HCT116 (cell line): ENCODE data around the gene AP4M1. TPM values are rescaled to one million over a fixed set of nuclear protein-coding genes. Genes with fewer than 3 reads are reported as not detected.

Source experiments
- ATAC-seq: fragments of 200-7000 bp; cut with Tn5 transposase; 2 replicates; pipeline ENCODE4 v1.9.1; 2020; ENCODE audit warnings: mild to moderate bottlenecking, moderate library complexity
- BruUV-seq: library from RNA; stranded (reverse); fragments of 400-500 nt; replicated peaks from 2 replicates; lab custom pipeline; 2021; lab: Mats Ljungman, UMichigan
- CTCF ChIA-PET: fragments of 300-600 bp; sonication (Branson Sonifier 250); formaldehyde crosslinking; loops from one replicate; lab custom pipeline; 2021; ENCODE audit warnings: antibody characterized with exemption; lab: Charles Lee
- POLR2A ChIA-PET: fragments of 300-600, 350-600 bp; sonication (Branson Sonifier 250); formaldehyde crosslinking; loops from one replicate; lab custom pipeline; 2021; ENCODE audit warnings: antibody characterized with exemption; lab: Charles Lee
- RAD21 ChIA-PET, 2 experiments: fragments of 300-600 bp; sonication (Branson Sonifier 250); formaldehyde crosslinking; loops; one replicate each; lab custom pipeline; 2023; ENCODE audit warnings: low total read pairs in 2 of 2; ENCODE audit not compliant: uncharacterized antibody in 2 of 2, unreplicated experiment in 2 of 2, low non-redundant PET in 1 of 2; lab: Charles Lee
- DNase-seq: peaks from one replicate; pipeline ENCODE4 v3.0.0-alpha.2; 2010; ENCODE audit warnings: low read depth, low spot score
- H2AFZ ChIP-seq: fragments of 200-600 bp; shearing (Covaris generic), sonication (generic); 2 replicates; pipeline ENCODE4 v1.6.1; 2017; ENCODE audit warnings: low read depth, mixed run types, mixed read lengths, antibody characterized with exemption, low read length; ENCODE audit not compliant: poor library complexity, severe bottlenecking
- H3K27ac ChIP-seq: 2 replicates; pipeline ENCODE4 v1.5.1; 2012; ENCODE audit warnings: low read depth, low read length
- H3K27me3 ChIP-seq: fragments of 200-600 bp; sonication (generic); 2 replicates; pipeline ENCODE4 v1.6.1; 2016; ENCODE audit warnings: mixed run types, low read length, mixed read lengths; ENCODE audit not compliant: insufficient read depth
- H3K36me3 ChIP-seq, 2 experiments: fragments of 200-500 bp in 1 of 2; fragments of 200-600 bp in 1 of 2; sonication (Bioruptor generic) in 1 of 2; sonication (generic) in 1 of 2; 2 replicates each; pipeline versions ENCODE4 v1.5.1 to v1.6.1; 2014 to 2016; ENCODE audit warnings: low read length in 2 of 2, inconsistent platforms in 1 of 2, mixed read lengths in 1 of 2, mixed run types in 1 of 2; ENCODE audit not compliant: insufficient read depth in 2 of 2, control insufficient read depth in 1 of 2
- H3K4me1 ChIP-seq, 2 experiments: fragments of 200-600 bp in 1 of 2; sonication (generic) in 1 of 2; 2 replicates each; pipeline versions ENCODE4 v1.5.1 to v1.6.1; 2012 to 2017; ENCODE audit warnings: low read length in 2 of 2, inconsistent platforms in 1 of 2, mild to moderate bottlenecking in 1 of 2, mixed read lengths in 1 of 2, mixed run types in 1 of 2, moderate library complexity in 1 of 2; ENCODE audit not compliant: insufficient read depth in 2 of 2, control insufficient read depth in 1 of 2
- H3K4me2 ChIP-seq: fragments of 200-600 bp; sonication (generic); 2 replicates; pipeline ENCODE4 v1.6.1; 2017; ENCODE audit warnings: mixed run types, low read length, mixed read lengths
- H3K4me3 ChIP-seq, 2 experiments: fragments of 200-600 bp in 1 of 2; sonication (generic) in 1 of 2; replicated peaks in 1 of 2; 2 replicates each; pipeline ENCODE4 v1.5.1; 2011 to 2016; ENCODE audit warnings: low read length in 2 of 2, control low read depth in 1 of 2, low read depth in 1 of 2, mild to moderate bottlenecking in 1 of 2, mixed read lengths in 1 of 2, mixed run types in 1 of 2
- H3K79me2 ChIP-seq: fragments of 200-600 bp; sonication (generic); 2 replicates; pipeline ENCODE4 v1.6.1; 2017; ENCODE audit warnings: mild to moderate bottlenecking, mixed run types, low read length, moderate library complexity, mixed read lengths; ENCODE audit not compliant: insufficient read depth
- H3K9ac ChIP-seq: fragments of 200-600 bp; sonication (generic); 2 replicates; pipeline ENCODE4 v1.6.1; 2016; ENCODE audit warnings: low read length, mixed read lengths
- H3K9me2 ChIP-seq: fragments of 200-600 bp; sonication (generic), shearing (Covaris generic); 2 replicates; pipeline ENCODE4 v1.6.1; 2017; ENCODE audit warnings: mixed run types, mild to moderate bottlenecking, moderate library complexity; ENCODE audit not compliant: insufficient read depth
- H3K9me3 ChIP-seq, 2 experiments: fragments of 200-500 bp in 1 of 2; fragments of 200-600 bp in 1 of 2; sonication (Bioruptor generic) in 1 of 2; sonication (generic) in 1 of 2; 2 replicates each; pipeline ENCODE4 v1.6.1; 2014 to 2017; ENCODE audit warnings: low read length in 2 of 2, mixed read lengths in 2 of 2, inconsistent platforms in 1 of 2, low read depth in 1 of 2, mild to moderate bottlenecking in 1 of 2, mixed run types in 1 of 2, moderate library complexity in 1 of 2; ENCODE audit not compliant: control insufficient read depth in 1 of 2, insufficient read depth in 1 of 2
- H4K20me1 ChIP-seq: fragments of 200-600 bp; sonication (generic), shearing (Covaris generic); 2 replicates; pipeline ENCODE4 v1.6.1; 2017; ENCODE audit warnings: mixed run types, mild to moderate bottlenecking, moderate library complexity; ENCODE audit not compliant: insufficient read depth
- CBX3 ChIP-seq: IDR thresholded peaks from 2 replicates; pipeline ENCODE4 v1.6.1; 2012; ENCODE audit warnings: low read depth
- CEBPB ChIP-seq: IDR thresholded peaks from 2 replicates; pipeline ENCODE4 v1.6.1; 2012; ENCODE audit warnings: low read depth
- ELF1 ChIP-seq: IDR thresholded peaks from 2 replicates; pipeline ENCODE4 v1.6.1; 2012; ENCODE audit warnings: low read depth, borderline replicate concordance
- EZH2 ChIP-seq: fragments of 200-600 bp; sonication (generic); IDR thresholded peaks from 2 replicates; pipeline ENCODE4 v1.6.1; 2017; ENCODE audit warnings: antibody characterized with exemption, mixed run types
- EZH2phosphoT487 ChIP-seq: fragments of 200-600 bp; IDR thresholded peaks from 2 replicates; pipeline ENCODE4 v1.6.1; 2018; ENCODE audit warnings: antibody characterized with exemption, borderline replicate concordance
- FOSL1 ChIP-seq: IDR thresholded peaks from 2 replicates; pipeline ENCODE4 v1.6.1; 2012; ENCODE audit warnings: low read depth
- JUND ChIP-seq: IDR thresholded peaks from 2 replicates; pipeline ENCODE4 v1.6.1; 2012
- POLR2A ChIP-seq: IDR thresholded peaks from 2 replicates; pipeline ENCODE4 v1.7.0; 2011; ENCODE audit warnings: borderline replicate concordance; ENCODE audit not compliant: insufficient read depth, insufficient read length; ENCODE audit errors: extremely low read depth
- POLR2AphosphoS5 ChIP-seq: IDR thresholded peaks from 2 replicates; pipeline ENCODE4 v1.6.1; 2011; ENCODE audit warnings: mild to moderate bottlenecking, low read depth, low read length, moderate library complexity
- RAD21 ChIP-seq: IDR thresholded peaks from 2 replicates; pipeline ENCODE4 v1.6.1; 2012; ENCODE audit warnings: low read depth, mild to moderate bottlenecking
- SIN3A ChIP-seq: IDR thresholded peaks from 2 replicates; pipeline ENCODE4 v1.6.1; 2012; ENCODE audit warnings: low read depth
- SP1 ChIP-seq: IDR thresholded peaks from 2 replicates; pipeline ENCODE4 v1.6.1; 2012; ENCODE audit warnings: low read depth
- SRF ChIP-seq: IDR thresholded peaks from 2 replicates; pipeline ENCODE4 v1.6.1; 2012; ENCODE audit warnings: low read depth
- TCF7L2 ChIP-seq: IDR thresholded peaks from 2 replicates; pipeline ENCODE4 v1.7.0; 2011; ENCODE audit warnings: borderline replicate concordance, inconsistent platforms; ENCODE audit not compliant: insufficient read depth, insufficient read length; ENCODE audit errors: extremely low read depth
- ZFX ChIP-seq: fragments of 450-650 bp; IDR thresholded peaks from 2 replicates; pipeline ENCODE4 v1.6.1; 2017
- intact Hi-C: fragments of 100-400 bp; cut with micrococcal nuclease; formaldehyde crosslinking; loops from 2 replicates; pipeline ENCODE4 v1.10.0; 2022
- total RNA-seq: library from RNA; stranded (reverse); gene quantifications from one replicate; pipeline ENCODE4 v1.2.1, GENCODE V29; 2021; ENCODE audit not compliant: unreplicated experiment
- TF ChIP-seq, protein P1 (sequence below): IDR thresholded peaks from 2 replicates; pipeline ENCODE4 v1.6.1; 2012; ENCODE audit warnings: low read depth
- TF ChIP-seq, protein P2 (sequence below): IDR thresholded peaks from 2 replicates; pipeline ENCODE4 v1.6.1; 2011; ENCODE audit warnings: mild to moderate bottlenecking, low read length, moderate library complexity; ENCODE audit not compliant: insufficient replicate concordance; ENCODE audit errors: extremely low read depth
- TF ChIP-seq, protein P3 (sequence below), 3 experiments: fragments of 200-600 bp in 1 of 3; sonication (generic) in 1 of 3; IDR thresholded peaks in 2 of 3; conservative IDR thresholded peaks in 1 of 3; 2 replicates each; pipeline ENCODE4 v1.5.1; 2012 to 2017; ENCODE audit warnings: low read depth in 2 of 3, low read length in 2 of 3, antibody characterized with exemption in 1 of 3, borderline replicate concordance in 1 of 3, control low read depth in 1 of 3, mild to moderate bottlenecking in 1 of 3, mixed read lengths in 1 of 3, mixed run types in 1 of 3, moderate library complexity in 1 of 3; ENCODE audit not compliant: insufficient read depth in 1 of 3
- TF ChIP-seq, protein P4 (sequence below): IDR thresholded peaks from 2 replicates; pipeline ENCODE4 v1.6.1; 2012
- TF ChIP-seq, protein P5 (sequence below): IDR thresholded peaks from 2 replicates; pipeline ENCODE4 v1.6.1; 2012

Gene AP4M1
- total RNA-seq, 1 experiment from 2014 or later = 20.0 TPM

DNA sequence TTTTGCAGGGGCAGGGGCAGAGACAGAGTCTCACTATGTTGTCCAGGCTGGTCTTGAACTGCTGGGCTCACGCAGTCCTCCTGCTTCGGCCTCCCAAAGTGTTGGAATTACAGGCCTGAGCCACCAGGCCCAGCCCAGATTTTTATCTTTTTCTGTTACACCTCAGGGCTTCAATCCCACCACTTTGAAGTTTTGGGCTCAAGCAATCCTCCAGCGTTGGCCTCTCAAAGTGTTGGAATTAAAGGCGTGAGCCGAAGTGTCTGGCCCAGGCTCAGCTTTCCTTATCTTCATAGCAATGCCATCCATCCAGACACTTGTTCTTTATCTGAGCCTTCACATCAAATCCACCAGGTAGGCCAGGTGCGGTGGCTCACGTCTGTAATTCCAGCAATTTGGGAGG, 13.6 kb downstream of the AP4M1 start:
- ATAC-seq (no peak), DNase-seq (no peak)
- CTCF ChIA-PET = no interaction called here
- Histone ChIP-seq H3K27ac (no peak overlapping the region), H3K4me1 (peaks cover under 1 to 12% of the 10 kb centered on the region in 2 experiments), H3K4me2 (no peak overlapping the region), H4K20me1 (no peaks in the 10 kb centered on the region), H3K4me3 (no peak overlapping the region), H3K27me3 (no peaks in the 10 kb centered on the region), H3K79me2 (peaks cover 11% of the 10 kb centered on the region), H3K9me2 (no peaks in the 10 kb centered on the region)
- RAD21 ChIA-PET = no interaction called here
- intact Hi-C loops = no loop called here
- TF ChIP-seq, protein P1, sequence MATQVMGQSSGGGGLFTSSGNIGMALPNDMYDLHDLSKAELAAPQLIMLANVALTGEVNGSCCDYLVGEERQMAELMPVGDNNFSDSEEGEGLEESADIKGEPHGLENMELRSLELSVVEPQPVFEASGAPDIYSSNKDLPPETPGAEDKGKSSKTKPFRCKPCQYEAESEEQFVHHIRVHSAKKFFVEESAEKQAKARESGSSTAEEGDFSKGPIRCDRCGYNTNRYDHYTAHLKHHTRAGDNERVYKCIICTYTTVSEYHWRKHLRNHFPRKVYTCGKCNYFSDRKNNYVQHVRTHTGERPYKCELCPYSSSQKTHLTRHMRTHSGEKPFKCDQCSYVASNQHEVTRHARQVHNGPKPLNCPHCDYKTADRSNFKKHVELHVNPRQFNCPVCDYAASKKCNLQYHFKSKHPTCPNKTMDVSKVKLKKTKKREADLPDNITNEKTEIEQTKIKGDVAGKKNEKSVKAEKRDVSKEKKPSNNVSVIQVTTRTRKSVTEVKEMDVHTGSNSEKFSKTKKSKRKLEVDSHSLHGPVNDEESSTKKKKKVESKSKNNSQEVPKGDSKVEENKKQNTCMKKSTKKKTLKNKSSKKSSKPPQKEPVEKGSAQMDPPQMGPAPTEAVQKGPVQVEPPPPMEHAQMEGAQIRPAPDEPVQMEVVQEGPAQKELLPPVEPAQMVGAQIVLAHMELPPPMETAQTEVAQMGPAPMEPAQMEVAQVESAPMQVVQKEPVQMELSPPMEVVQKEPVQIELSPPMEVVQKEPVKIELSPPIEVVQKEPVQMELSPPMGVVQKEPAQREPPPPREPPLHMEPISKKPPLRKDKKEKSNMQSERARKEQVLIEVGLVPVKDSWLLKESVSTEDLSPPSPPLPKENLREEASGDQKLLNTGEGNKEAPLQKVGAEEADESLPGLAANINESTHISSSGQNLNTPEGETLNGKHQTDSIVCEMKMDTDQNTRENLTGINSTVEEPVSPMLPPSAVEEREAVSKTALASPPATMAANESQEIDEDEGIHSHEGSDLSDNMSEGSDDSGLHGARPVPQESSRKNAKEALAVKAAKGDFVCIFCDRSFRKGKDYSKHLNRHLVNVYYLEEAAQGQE = no peak
- no peak for TF ChIP-seq ELF1
- TF ChIP-seq EZH2phosphoT487 = no peak
- TF ChIP-seq TCF7L2 = no peak
- TF ChIP-seq SRF = no peak
- no peak for TF ChIP-seq EZH2
- TF ChIP-seq, protein P2, sequence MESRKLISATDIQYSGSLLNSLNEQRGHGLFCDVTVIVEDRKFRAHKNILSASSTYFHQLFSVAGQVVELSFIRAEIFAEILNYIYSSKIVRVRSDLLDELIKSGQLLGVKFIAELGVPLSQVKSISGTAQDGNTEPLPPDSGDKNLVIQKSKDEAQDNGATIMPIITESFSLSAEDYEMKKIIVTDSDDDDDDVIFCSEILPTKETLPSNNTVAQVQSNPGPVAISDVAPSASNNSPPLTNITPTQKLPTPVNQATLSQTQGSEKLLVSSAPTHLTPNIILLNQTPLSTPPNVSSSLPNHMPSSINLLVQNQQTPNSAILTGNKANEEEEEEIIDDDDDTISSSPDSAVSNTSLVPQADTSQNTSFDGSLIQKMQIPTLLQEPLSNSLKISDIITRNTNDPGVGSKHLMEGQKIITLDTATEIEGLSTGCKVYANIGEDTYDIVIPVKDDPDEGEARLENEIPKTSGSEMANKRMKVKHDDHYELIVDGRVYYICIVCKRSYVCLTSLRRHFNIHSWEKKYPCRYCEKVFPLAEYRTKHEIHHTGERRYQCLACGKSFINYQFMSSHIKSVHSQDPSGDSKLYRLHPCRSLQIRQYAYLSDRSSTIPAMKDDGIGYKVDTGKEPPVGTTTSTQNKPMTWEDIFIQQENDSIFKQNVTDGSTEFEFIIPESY = no peak
- no peak for TF ChIP-seq POLR2A
- TF ChIP-seq, protein P3, sequence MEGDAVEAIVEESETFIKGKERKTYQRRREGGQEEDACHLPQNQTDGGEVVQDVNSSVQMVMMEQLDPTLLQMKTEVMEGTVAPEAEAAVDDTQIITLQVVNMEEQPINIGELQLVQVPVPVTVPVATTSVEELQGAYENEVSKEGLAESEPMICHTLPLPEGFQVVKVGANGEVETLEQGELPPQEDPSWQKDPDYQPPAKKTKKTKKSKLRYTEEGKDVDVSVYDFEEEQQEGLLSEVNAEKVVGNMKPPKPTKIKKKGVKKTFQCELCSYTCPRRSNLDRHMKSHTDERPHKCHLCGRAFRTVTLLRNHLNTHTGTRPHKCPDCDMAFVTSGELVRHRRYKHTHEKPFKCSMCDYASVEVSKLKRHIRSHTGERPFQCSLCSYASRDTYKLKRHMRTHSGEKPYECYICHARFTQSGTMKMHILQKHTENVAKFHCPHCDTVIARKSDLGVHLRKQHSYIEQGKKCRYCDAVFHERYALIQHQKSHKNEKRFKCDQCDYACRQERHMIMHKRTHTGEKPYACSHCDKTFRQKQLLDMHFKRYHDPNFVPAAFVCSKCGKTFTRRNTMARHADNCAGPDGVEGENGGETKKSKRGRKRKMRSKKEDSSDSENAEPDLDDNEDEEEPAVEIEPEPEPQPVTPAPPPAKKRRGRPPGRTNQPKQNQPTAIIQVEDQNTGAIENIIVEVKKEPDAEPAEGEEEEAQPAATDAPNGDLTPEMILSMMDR (IDR thresholded peaks at IDR 0.05 in 2 of 3, conservative IDR thresholded peaks at IDR 0.05 in 1 of 3; ENCODE audit: borderline replicate concordance in 1 of 3, insufficient read depth in 1 of 3, low read depth in 2 of 3, low read length in 2 of 3) = no peak
- no peak for TF ChIP-seq ZFX
- no peak for TF ChIP-seq FOSL1
- TF ChIP-seq CEBPB = no peak
- no peak for TF ChIP-seq POLR2AphosphoS5
- TF ChIP-seq, protein P4, sequence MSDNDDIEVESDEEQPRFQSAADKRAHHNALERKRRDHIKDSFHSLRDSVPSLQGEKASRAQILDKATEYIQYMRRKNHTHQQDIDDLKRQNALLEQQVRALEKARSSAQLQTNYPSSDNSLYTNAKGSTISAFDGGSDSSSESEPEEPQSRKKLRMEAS = no peak
- TF ChIP-seq CBX3 = no peak
- TF ChIP-seq SP1 = no peak
- no peak for TF ChIP-seq JUND
- TF ChIP-seq, protein P5, sequence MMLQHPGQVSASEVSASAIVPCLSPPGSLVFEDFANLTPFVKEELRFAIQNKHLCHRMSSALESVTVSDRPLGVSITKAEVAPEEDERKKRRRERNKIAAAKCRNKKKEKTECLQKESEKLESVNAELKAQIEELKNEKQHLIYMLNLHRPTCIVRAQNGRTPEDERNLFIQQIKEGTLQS = no peak
- no peak for TF ChIP-seq SIN3A
- TF ChIP-seq RAD21 = no peak
- TF ChIP-seq, all 23 proteins: peak for 0
- POLR2A ChIA-PET = interaction anchor here (0.7 kb wide), 1 partner anchor 10 kb away, joined by 3 read pairs; no protein-coding TSS in a partner anchor
- H3K36me3 ChIP-seq = peaks cover 3 to 5% of the 10 kb centered on the region in 2 experiments; a peak in 3 of 4 replicates
- H3K9me3 ChIP-seq = no peaks in the 10 kb centered on the region
- no peak overlapping the region for H3K9ac ChIP-seq
- no TSS peak for BruUV-seq
- no peak overlapping the region for H2AFZ ChIP-seq
